ENCODE results near the gene VAT1L. TPM values are rescaled to one million over a fixed set of nuclear protein-coding genes. Genes with fewer than 3 reads are reported as not detected.

Gene VAT1L
- polyA plus RNA-seq, 6 donors from 2014 or later, result 0.07 to 4.3 (median 0.16) TPM; not detected in 2

DNA sequence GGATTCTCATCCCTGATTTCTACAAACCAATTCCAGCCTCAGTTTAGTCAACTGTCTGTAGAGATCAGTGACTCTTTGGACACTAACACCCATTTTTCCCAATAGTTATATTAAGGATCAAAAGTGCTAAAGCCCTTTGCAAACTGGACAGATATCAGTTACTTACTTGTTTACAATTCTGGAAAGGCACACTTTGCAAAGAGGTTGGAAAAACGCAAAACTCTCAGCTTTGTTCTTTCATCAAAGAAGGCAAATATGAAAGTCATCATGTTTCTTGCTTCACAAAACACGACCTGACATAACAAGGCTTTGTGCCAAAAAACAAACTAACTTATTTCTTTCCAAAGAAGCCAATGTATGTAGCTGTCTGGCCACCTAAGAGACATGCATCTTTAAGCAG, 26.1 kb upstream of the VAT1L start:
- Mint-ChIP-seq H3K4me1 (no peaks in the 10 kb centered on the region), H3K27ac (no peak overlapping the region), H3K27me3 (peaks cover 0 to 5% (median 0%) of the 10 kb centered on the region in 3 donors), H3K4me3 (no peak overlapping the region), H3K9me3 (no peaks in the 10 kb centered on the region), H3K36me3 (no peaks in the 10 kb centered on the region)
- no peak for ATAC-seq (ENCODE audit: low read depth in 2 of 2)
- DNase-seq, result no peak

DNA sequence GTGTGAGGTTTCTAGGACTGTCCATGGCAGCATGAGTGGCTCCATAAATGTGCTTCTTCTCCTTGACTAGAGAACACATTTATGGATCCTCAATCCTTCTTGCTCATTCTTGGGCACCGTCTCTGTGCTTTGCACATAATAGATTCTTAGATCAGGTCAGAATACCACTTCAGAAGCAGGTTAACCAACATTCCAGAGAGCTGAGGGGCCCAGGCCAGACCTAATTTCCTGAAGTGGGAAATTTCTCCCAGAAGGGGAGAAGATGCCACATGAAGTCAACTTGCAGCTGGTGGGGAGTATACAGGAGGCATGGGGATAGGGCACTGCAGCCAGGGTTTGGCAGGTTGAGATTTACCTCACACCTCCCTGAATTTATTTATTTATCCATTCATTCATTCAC, 24.4 kb upstream of the VAT1L start:
- ATAC-seq (ENCODE audit: low read depth in 2 of 2) (no peak), DNase-seq (no peak)
- peaks cover 0 to 5% (median 0%) of the 10 kb centered on the region in 3 donors for H3K27me3 Mint-ChIP-seq
- no peaks in the 10 kb centered on the region for H3K36me3 Mint-ChIP-seq
- H3K9me3 Mint-ChIP-seq, result no peaks in the 10 kb centered on the region
- no peak overlapping the region for H3K4me3 Mint-ChIP-seq
- peak overlapping the region in 1 of 6 donors; percentile 1 for H3K27ac Mint-ChIP-seq
- no peaks in the 10 kb centered on the region for H3K4me1 Mint-ChIP-seq

DNA sequence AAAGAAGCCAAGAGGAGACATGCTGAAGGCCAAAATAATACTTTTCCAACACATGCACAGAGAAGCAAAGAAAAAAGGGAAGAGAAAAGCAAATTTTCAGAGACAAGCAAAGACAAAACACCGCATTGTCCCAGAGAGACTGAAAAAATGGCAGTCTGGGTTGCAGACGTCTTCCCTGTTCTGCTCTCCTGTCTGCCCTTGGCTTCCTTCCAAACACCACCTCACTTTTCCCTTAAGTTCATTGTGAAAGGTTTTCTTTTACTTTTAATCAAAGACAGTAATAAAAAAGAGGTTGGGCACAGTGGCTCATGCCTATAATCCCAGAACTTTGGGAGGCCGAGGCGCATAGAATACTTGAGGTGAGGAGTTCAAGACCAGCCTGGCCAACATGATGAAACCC, 21.2 kb upstream of the VAT1L start:
- ATAC-seq (ENCODE audit: low read depth in 2 of 2) (no peak), DNase-seq (no peak)
- H3K36me3 Mint-ChIP-seq, result no peaks in the 10 kb centered on the region
- no peaks in the 10 kb centered on the region for H3K27me3 Mint-ChIP-seq
- H3K4me3 Mint-ChIP-seq, result no peak overlapping the region
- no peak overlapping the region for H3K27ac Mint-ChIP-seq
- H3K4me1 Mint-ChIP-seq, result no peaks in the 10 kb centered on the region
- no peaks in the 10 kb centered on the region for H3K9me3 Mint-ChIP-seq

DNA sequence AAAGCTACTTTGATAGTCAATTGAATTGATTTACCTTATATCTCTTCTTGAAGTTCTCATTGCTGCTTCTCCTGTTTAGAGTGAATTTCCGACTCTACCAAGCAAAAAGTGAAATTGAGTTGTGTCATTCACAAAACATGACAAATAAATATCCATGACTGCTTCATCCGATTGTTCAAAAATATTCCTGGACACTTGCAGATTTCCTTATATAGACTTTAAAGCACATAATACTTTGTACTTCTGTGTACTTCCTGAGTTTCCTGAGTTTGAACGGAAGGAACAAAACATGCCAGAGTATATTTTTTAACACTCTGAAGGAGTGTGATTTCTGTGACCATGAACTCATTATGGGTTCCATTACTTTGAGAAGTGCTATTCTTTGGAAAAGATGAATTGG, 20.5 kb upstream of the VAT1L start:
- Mint-ChIP-seq H3K27me3 (no peaks in the 10 kb centered on the region), H3K4me1 (no peaks in the 10 kb centered on the region), H3K9me3 (no peaks in the 10 kb centered on the region), H3K36me3 (no peaks in the 10 kb centered on the region), H3K4me3 (no peak overlapping the region), H3K27ac (no peak overlapping the region)
- ATAC-seq (ENCODE audit: low read depth in 2 of 2) (no peak), DNase-seq (no peak)

DNA sequence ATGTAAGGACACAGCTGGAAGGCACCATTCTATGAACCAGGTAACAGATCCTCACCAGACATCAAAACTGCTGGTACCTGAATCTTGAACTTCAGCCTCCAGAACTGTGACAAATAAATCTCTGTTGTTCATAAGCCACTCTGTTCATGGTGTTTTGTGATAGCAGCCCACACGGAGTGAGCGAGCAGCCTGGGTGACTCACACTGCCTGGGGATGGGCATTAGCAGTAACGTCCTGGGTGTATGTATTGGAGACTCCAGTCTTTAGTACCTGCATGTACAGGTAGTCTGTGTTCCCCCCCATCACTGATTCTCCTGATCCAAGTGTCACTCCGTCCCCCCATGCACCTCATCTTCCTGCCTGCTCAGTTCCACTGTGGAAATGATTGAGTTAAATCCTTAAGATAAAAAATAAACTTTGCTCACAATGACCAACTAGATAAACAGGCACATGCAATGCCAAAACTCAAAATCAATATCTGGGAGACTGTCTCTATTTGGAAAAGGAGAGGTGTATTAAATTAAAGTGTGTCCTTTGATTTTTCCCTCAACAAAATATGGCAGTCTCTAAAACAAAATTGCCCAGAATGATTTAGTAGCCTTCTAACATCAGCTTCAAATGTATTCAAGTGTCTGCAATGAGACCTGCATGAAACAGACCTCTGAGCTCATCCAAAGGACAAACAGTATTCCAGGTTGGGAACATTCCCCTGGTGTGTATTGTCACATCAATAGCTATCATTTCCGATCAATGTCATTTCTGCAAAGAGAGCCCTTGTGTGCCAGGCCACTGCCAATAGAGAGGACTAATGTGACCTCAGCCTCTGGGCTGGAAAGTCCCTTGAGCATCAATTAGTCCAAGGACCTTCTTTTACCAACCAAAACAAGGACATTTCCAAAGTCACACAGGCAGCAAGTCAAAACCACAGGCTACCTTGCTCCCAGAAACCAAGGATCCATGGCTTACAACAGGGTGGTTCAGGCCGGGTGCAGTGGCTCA, 12.2 kb upstream of the VAT1L start:
- H3K27me3 Mint-ChIP-seq, result peaks cover 3 to 12% (median 5%) of the 10 kb centered on the region in 3 donors
- no peak overlapping the region for H3K27ac Mint-ChIP-seq
- no peaks in the 10 kb centered on the region for H3K36me3 Mint-ChIP-seq
- ATAC-seq (ENCODE audit: low read depth in 2 of 2) (no peak), DNase-seq (no peak)
- no peaks in the 10 kb centered on the region for H3K9me3 Mint-ChIP-seq
- no peaks in the 10 kb centered on the region for H3K4me1 Mint-ChIP-seq
- no peak overlapping the region for H3K4me3 Mint-ChIP-seq

DNA sequence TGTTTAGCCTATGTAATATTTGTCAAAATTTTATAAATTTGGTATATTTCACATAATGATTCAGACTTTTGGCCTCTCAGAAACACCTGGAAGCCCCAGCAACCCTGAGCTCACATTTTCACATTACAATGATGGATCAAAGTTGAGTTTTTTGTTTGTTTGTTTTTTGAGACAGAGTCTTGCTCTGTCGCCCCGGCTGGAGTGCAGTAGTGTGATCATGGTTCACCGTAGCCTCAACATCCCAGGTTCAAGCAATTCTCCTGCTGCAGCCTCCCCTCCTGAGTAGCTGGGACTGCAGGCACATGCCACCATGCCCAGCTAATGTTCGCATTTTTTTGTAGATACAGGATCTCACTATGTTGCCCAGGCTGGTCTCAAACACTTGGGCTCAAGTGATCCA, 10.6 kb upstream of the VAT1L start:
- Mint-ChIP-seq H3K4me1 (no peaks in the 10 kb centered on the region), H3K4me3 (no peak overlapping the region), H3K27me3 (peaks cover 3 to 12% (median 5%) of the 10 kb centered on the region in 3 donors), H3K9me3 (no peaks in the 10 kb centered on the region), H3K27ac (no peak overlapping the region), H3K36me3 (no peaks in the 10 kb centered on the region)
- no peak for ATAC-seq (ENCODE audit: low read depth in 2 of 2)
- DNase-seq, result no peak

DNA sequence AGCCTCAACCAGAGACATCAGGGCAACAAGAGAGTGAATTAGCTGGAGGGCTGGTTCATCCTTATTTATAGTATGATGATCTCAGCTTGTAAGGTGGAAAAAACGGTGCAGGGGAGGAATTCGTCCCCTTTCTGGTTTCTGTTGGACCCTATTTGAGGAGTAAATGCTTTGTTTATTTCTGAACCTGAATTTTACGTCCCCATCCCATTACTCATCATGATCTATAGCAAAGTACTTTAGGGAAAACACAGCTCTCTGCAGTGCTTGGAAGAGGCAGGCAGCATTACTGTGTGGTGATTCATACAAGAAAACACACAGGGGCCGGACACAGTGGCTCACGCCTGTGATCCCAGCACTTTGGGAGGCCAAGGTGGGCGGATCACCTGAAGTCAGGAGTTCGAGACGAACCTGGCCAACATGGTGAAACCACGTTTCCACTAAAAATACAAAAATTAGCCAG, 8.0 kb upstream of the VAT1L start:
- Mint-ChIP-seq H3K36me3 (no peaks in the 10 kb centered on the region), H3K4me1 (no peaks in the 10 kb centered on the region), H3K27me3 (peaks cover 0 to 5% (median 3%) of the 10 kb centered on the region in 3 donors), H3K4me3 (no peak overlapping the region), H3K9me3 (no peaks in the 10 kb centered on the region), H3K27ac (no peak overlapping the region)
- ATAC-seq (ENCODE audit: low read depth in 2 of 2) (no peak), DNase-seq (no peak)

DNA sequence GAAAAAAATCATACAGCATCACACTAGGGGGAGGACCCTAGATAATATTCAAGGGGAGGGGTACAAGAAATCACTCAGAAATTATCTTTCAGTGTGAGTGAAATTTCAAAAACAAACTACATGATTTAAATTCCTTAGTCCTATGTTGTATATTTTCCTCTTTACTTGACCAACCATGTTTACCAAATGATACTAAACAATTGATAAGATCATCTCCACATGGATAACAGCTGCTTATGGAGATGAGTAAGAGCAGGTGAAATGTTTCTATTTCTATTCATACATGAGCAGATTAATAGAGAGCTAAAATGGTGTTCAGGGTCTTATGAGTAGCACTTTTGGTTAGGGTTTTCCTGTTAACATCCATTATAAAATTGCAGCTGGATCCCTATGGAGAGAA, 7.3 kb upstream of the VAT1L start:
- Mint-ChIP-seq H3K4me1 (no peaks in the 10 kb centered on the region), H3K27me3 (peaks cover 1 to 5% (median 3%) of the 10 kb centered on the region in 3 donors), H3K9me3 (no peaks in the 10 kb centered on the region), H3K4me3 (no peak overlapping the region), H3K36me3 (no peaks in the 10 kb centered on the region), H3K27ac (no peak overlapping the region)
- ATAC-seq (ENCODE audit: low read depth in 2 of 2), result no peak
- DNase-seq, result no peak

DNA sequence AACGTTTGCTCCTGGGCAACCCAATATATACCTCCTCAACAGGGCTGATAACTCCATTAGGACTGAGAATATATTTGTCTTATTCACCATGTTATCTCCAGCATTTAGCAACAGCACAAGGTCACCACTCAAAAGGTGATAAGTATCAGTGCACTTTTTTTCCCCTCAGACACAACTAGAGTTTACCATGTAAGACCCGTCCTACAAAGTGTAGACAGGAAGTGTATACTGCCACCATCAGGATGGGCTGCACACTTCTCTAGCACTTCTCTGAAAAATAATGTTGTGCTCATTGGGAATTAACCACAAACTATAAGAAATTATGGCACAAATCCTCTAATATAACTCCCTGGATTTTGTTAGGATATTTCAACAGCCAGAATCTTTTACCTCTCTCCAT, 5.7 kb upstream of the VAT1L start:
- Mint-ChIP-seq H3K4me1 (peaks cover 0 to 2% (median 0%) of the 10 kb centered on the region in 3 donors), H3K4me3 (no peak overlapping the region), H3K9me3 (no peaks in the 10 kb centered on the region), H3K27ac (no peak overlapping the region), H3K36me3 (no peaks in the 10 kb centered on the region), H3K27me3 (peaks cover 16 to 21% (median 17%) of the 10 kb centered on the region in 3 donors)
- DNase-seq, result no peak
- ATAC-seq (ENCODE audit: low read depth in 2 of 2), result no peak

DNA sequence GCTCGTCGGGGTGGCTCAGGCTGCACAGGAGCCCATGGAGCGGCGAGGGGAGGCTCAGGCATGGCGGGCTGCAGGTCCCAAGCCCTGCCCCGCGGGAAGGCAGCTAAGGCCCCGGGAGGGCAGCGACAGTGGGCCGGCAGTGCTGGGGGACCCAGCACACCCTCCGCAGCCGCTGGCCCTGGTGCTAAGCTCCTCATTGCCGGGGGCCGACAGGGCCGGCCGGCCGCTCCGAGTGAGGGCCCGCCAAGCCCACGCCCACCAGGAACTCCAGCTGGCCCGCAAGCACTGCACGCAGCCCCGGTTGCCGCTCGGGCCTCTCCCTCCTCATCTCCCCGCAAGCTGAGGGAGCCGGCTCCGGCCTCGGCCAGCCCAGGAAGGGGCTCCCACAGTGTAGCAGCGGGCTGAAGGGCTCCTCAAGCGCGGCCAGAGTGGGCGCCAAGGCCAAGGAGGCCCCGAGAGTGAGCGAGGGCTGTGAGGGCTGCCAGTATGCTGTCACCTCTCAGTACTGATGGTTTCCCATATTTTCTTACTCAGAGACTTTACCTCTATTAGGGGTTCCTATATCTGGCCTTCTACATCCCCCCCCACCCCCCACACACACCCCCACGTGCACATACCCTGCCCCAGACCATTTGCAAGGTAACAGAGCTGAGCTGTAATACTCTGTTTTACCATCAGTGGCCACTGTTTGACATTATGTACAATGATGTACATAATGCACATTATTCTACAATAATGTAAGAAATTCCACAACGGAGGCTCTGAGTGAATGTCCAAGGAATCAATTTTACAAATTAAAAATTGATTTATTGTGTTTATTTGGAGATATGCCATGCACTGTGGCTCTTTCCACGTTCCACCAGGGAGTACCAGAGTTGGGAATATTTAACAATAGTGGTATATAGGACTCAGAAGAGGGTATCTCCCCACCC, 3.7 kb upstream of the VAT1L start:
- Mint-ChIP-seq H3K4me1 (peaks cover 7 to 22% (median 14%) of the 10 kb centered on the region in 3 donors), H3K27me3 (peaks cover 31 to 35% (median 34%) of the 10 kb centered on the region in 3 donors), H3K4me3 (no peak overlapping the region), H3K9me3 (no peaks in the 10 kb centered on the region), H3K36me3 (no peaks in the 10 kb centered on the region), H3K27ac (no peak overlapping the region)
- DNase-seq, result no peak
- no peak for ATAC-seq (ENCODE audit: low read depth in 2 of 2)

DNA sequence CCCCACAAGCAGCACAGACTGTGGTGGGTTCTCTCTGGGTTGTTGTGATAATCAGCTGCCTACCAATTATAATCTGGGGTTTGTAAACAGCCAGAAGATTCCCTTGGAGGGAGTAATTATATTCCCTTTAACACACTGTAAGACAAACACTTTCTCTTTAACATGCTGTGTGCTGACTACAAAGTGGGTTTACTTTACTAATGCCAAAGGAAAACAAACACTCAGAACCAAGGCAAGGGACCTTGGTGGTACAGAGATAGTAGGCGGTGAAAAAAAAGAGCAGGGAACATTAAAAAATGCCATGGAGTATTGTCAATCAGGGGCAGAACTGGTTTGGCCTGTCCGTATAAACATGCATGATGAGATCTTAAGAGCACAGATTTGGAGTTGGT, 3.0 kb upstream of the VAT1L start:
- no peak for DNase-seq
- H3K27ac Mint-ChIP-seq, result no peak overlapping the region

DNA sequence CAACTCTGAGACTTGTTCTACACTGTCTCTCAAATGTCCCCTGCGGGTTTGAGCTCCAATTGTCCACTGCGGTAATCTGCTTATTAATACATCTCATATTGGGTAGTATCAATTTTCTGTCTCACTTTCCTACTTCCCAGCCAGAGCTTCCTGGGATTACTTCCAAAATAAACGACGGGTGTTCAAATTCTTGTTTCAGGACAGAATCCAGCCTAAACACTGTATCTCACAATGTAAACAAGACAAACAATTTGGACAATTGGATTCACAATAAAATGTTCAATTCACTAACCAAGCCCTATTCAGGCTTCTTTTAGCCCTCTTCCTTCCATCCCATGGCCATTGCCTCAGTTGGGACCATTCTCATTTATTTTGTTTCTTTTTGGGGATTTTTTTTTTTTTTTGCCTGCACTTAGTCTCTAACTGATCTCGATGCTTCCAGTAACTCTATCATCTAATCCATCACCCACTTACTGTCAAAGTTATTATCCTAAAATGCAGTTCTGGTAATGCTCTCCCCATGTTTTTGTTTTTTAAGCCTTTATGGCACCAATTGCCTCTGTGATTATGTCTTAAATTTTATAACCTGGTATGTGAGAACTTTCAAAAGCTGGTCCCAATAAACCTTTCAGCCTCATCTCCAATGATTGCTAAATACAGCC, 2.0 kb upstream of the VAT1L start:
- no peak overlapping the region for H3K4me3 Mint-ChIP-seq
- ATAC-seq (ENCODE audit: low read depth in 2 of 2), result no peak
- peaks cover 7 to 28% (median 17%) of the 10 kb centered on the region in 3 donors for H3K4me1 Mint-ChIP-seq
- H3K27me3 Mint-ChIP-seq, result peaks cover 43 to 50% (median 48%) of the 10 kb centered on the region in 3 donors
- H3K36me3 Mint-ChIP-seq, result no peaks in the 10 kb centered on the region
- H3K9me3 Mint-ChIP-seq, result no peaks in the 10 kb centered on the region
- H3K27ac Mint-ChIP-seq, result no peak overlapping the region
- no peak for DNase-seq

More for the DNA sequence above, 3.0 kb upstream of the VAT1L start:
- Mint-ChIP-seq H3K4me3 (peak overlapping the region in 1 of 8 donors; percentile 6), H3K36me3 (no peaks in the 10 kb centered on the region), H3K9me3 (no peaks in the 10 kb centered on the region), H3K27me3 (peaks cover 37 to 41% (median 38%) of the 10 kb centered on the region in 3 donors), H3K4me1 (peaks cover 7 to 28% (median 17%) of the 10 kb centered on the region in 3 donors)
- ATAC-seq (ENCODE audit: low read depth in 2 of 2), result no peak

DNA sequence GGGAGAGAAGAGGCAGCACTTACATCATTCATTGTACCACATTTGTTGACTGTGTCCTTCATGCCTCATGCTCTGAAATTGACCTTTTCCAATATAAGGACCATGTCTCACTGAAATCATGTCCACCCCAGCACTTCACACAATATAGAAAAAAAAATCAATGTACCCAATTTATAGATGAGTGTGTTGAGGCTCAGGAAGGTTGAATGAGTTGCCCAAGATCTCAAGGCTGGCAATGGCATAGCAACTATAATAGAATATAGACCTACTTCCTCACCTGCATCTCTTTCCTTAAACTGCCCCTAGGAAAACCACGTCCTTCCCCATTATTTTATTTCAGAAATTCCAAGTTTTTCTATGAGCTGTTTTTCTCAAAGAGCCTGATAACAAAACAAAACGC, 912 bp upstream of the VAT1L start:
- H3K9me3 Mint-ChIP-seq, result no peaks in the 10 kb centered on the region
- H3K4me1 Mint-ChIP-seq, result peaks cover 7 to 28% (median 17%) of the 10 kb centered on the region in 3 donors

More for the DNA sequence above, 912 bp upstream of the VAT1L start:
- no peak for ATAC-seq (ENCODE audit: low read depth in 2 of 2)
- Mint-ChIP-seq H3K4me3 (peak overlapping the region in 4 of 8 donors; percentile 48 to 91 (median 82)), H3K27ac (no peak overlapping the region), H3K36me3 (no peaks in the 10 kb centered on the region), H3K27me3 (peaks cover 49 to 61% (median 53%) of the 10 kb centered on the region in 3 donors)
- no peak for DNase-seq

Measured in naive B cell (primary cell).